Measurements from ENCODE around the gene SH3RF1.

SH3RF1 gene

GRCh38 chr4:169070895-169071218 is 199.9 kb downstream of the SH3RF1 start:
- peak; percentile 81 for DNase-seq (ENCODE audit: low read depth, low spot score)

- peak; percentile 97 for DNase-seq (ENCODE audit: low read depth, low spot score)
Measured at GRCh38 chr4:169070071-169070894, 200.5 kb downstream of the SH3RF1 start.

GRCh38 chr4:169068423-169068822 is 202.3 kb downstream of the SH3RF1 start:
- DNase-seq (ENCODE audit: low read depth, low spot score) = peak; percentile 50

GRCh38 chr4:169066934-169067333 is 203.8 kb downstream of the SH3RF1 start:
- no peak for DNase-seq (ENCODE audit: low read depth, low spot score)

GRCh38 chr4:169064296-169064695 is 206.5 kb downstream of the SH3RF1 start:
- no peak for DNase-seq (ENCODE audit: low read depth, low spot score)

GRCh38 chr4:169063441-169063840 is 207.3 kb downstream of the SH3RF1 start:
- no peak for DNase-seq (ENCODE audit: low read depth, low spot score)

- DNase-seq (ENCODE audit: low read depth, low spot score) = no peak
Measured at GRCh38 chr4:169062897-169063244, 207.9 kb downstream of the SH3RF1 start.

DNA sequence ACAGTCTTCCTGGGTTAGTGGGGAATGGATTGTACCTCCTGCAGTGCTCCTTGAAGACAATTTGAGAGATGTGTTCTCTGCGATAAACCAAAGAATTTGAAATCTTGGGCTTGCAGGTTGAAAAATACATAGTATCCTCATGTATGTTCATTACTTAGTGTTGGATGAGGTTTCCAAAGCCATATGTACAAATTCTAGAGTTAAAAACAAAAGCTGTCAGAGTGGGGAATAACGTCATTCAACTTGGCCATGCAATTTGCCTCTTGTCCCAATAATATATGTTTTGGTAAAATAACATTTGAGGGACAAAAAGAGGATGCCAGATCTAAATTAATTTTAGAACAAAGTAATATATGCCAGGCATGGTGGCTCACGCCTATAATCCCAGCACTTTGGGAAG is 209.4 kb downstream of the SH3RF1 start:
- no peak for DNase-seq (ENCODE audit: low read depth, low spot score)

DNA sequence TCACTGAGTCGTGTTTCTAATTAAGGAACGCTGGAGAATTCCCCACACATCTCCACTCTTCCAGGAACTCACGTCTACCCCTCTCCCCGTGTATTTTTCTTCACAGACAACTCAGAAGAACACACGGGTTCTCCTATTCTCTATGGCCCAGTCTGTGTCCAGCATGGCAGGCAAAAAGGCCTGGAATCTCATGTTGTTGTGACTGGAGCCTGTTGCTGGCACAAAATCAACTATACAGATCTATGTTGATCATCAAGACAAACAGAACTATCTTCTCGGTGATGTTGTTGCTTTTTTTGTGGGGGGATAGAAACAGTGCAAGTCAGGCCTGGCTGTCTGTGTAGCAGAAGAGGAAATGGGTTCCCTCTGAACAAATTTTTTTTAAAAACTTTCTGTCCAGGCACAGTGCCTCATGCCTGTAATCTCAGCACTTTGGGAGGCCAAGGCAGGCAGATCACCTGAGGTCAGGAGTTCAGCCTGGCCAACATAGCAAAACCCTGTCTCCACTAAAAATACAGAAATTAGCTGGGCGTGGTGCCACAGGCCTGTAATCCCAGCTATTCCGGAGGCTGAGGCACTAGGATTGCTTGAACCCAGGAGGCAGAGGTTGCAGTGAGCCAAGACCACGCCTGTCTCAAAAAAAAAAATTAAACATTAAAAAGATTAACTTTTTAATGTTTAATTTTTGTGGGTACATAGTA is 210.2 kb downstream of the SH3RF1 start:
- DNase-seq (ENCODE audit: low read depth, low spot score) = no peak

DNA sequence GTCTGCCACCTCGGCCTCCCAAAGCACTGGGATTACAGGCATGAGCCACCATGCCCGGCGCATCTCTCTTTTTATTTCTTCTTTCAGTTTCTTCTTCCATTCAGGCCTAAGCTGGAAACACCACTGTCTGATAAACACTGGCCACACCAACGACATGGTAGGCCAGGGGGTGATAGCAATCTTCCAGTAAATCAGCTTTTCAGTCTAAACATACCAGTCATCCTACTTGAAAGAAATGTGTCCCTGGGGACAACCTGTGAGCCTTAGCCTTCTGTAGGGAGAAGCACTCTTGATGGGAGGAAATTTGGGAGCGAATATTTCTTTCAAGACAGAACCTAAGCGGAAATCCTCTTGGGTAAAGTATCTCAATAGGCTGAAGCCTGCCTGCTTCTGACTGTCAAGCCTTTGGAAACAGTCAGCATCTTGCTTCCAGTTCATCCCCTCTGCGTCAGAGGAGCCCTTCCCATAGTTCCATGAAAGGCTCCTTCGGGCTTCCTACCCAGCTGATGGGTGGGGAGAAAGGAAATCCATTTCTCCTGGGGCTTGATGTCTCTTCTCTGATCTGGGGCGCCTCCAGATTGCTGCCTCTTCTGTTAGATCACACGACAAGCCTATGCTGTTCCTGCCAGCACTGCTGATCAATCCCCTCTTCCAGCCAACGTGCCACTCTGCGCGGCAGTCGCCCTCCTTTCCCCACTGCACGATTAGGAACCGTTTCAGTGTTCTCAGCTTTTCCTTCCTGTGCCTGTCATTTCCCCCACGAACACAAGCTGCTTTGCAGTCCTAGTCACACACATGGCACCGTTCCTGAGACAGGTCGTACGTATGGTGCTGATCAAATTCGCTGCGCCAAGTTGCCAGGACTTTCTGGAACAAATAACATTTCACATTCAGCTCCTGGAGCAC is 211.2 kb downstream of the SH3RF1 start:
- DNase-seq (ENCODE audit: low read depth, low spot score) = no peak

DNA sequence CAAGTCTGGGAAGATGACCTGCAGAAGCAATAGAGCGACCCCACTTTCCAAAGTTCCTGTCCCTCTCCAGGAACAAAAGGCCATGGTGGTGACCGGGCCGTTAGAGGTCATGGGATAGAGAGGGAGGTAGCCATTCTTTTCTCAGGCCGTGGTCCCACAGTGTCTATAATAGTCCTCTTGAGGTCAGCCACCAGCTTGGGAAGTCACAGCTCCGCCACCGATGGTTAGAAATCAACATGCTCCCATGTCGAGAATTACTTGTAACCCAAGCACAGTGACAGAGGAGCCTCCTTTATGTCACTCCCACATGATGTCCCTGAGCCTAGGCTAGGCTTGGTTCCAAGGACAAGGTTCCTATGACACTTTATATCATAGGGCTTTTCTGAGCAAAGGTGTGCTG is 212.4 kb downstream of the SH3RF1 start:
- DNase-seq (ENCODE audit: low read depth, low spot score) = no peak

GRCh38 chr4:169054879-169055278 is 215.9 kb downstream of the SH3RF1 start:
- no peak for DNase-seq (ENCODE audit: low read depth, low spot score)

- DNase-seq (ENCODE audit: low read depth, low spot score) = no peak
Measured at GRCh38 chr4:169052594-169052945, 218.2 kb downstream of the SH3RF1 start.

GRCh38 chr4:169051761-169052593 is 218.8 kb downstream of the SH3RF1 start:
- no peak for DNase-seq (ENCODE audit: low read depth, low spot score)

DNA sequence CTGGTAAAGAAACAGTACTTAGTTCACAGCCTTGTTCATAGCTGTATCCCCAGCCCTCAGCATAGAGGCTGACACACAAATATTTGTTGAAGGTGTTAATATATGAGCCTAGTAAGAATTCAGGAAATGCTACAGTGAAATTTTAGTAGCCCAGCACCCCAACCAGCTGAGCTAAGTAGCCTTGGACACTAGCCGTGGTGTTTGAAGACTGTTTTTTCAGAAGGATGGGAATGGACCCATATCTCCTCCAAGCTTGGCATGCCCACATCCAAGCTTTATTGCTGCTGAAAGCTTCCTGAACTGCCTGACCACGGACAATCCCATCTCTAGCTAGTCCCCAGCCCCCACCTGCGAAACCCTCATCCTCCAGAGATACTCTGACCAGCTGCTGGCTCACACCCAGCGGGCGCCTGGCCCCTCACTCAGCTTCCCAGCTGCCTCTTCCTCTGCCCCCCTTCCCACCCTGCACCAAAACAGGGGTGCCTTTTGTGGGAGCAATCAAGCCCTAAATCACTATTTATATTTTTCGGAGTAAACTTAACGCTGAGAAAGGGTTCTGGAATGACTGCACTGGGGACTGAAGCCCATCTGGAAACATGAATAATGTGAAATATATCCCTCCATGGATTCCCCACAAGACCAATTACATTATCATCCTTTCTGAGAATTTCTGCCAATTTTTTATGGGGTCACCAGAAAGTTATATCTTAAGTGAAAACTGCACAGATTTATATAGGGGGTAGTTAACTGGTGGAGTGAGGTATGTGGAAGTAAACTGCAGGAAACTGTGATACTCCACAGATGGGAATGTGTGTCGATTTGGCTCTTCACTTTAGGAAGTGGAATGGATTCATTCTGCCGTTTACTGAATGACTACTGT is 219.6 kb downstream of the SH3RF1 start:
- DNase-seq (ENCODE audit: low read depth, low spot score) = no peak

DNA sequence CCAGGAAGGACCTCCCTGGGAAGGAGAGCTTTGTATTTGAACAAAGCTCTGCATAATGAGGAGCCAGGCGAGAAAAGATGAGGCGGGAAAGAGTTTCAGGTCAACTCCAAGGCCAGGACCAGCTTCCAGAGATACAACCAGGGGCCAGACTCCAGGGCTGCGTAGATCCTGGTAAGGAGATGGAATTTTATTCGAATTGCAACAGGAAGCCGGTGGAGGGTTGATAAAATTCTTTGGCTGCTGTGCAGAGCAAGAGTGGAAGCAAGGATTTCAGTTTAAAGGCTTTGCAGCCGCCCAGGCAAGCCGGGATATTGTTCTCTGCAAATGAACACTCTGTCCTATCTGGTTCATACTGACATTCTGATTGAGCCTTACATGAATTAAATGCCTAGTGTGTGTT is 220.5 kb downstream of the SH3RF1 start:
- DNase-seq (ENCODE audit: low read depth, low spot score) = no peak

DNA sequence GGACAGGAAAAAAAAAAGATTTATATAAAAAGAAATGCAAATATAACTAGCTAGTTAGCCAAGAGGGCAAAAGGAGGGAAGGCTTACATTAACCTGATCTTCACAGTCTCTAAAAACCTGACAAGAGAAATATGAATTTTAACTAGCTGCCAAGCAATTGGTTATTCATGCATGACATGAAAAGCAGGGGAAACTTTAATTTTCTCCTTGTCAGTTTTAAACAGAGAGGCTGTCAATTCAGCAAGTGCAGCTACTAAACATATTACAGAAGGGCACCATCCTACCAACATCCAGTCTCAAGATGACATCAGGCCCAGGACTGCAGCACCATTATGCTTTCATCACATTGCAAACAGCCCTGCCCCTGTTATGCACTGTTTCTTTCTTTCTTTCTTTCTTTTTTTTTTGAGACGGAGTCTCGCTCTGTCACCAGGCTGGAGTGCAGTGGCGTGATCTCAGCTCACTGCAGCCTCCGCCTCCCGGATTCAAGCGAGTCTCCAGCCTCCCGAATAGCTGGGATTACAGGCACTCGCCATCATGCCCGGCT is 221.8 kb downstream of the SH3RF1 start:
- no peak for DNase-seq (ENCODE audit: low read depth, low spot score)

GRCh38 chr4:169047956-169048355 is 222.8 kb downstream of the SH3RF1 start:
- DNase-seq (ENCODE audit: low read depth, low spot score) = no peak

DNA sequence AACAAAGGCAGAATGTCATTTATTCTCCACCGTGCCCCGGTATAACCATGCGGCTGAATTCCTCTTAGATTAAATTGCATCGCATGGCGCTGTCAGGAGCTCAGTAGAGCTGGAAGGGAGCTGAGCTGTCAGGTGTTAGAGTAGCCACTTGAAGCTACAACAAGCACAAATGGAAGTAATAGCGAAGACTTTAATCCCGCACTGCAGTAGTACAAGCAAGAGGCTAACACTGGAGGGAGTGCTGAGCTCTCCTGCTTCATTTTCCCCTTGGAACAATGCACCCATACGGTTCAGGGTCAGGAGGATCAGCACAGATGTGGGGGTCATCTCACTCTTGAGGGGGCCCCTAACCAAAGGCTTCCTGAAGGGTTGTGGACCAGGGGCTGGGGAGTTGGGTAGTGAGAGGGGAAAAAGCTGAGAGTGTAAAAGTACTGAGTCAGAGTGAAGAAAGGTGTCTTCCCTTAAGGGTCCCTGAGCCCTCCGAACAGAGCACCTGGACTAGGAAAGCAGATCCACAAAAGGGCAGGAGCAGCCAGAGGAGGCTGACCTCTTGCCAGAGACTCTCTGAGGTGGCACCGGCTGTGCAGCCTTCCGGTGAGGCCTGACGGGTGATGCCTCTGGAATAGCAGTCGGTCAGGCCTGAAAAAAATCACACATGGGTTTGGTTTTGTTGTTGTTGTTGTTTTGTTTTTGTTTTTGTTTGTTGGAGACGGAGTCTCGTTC is 224.7 kb downstream of the SH3RF1 start:
- peak; percentile 48 for DNase-seq (ENCODE audit: low read depth, low spot score)
